GM19240 (cell line): ENCODE results near the gene GPR22.

Source experiments
- DNase-seq: peaks from one replicate; pipeline ENCODE4 v3.0.0; 2011; ENCODE audit warnings: low spot score; ENCODE audit not compliant: insufficient read length

Gene GPR22, protein sequence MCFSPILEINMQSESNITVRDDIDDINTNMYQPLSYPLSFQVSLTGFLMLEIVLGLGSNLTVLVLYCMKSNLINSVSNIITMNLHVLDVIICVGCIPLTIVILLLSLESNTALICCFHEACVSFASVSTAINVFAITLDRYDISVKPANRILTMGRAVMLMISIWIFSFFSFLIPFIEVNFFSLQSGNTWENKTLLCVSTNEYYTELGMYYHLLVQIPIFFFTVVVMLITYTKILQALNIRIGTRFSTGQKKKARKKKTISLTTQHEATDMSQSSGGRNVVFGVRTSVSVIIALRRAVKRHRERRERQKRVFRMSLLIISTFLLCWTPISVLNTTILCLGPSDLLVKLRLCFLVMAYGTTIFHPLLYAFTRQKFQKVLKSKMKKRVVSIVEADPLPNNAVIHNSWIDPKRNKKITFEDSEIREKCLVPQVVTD

DNA sequence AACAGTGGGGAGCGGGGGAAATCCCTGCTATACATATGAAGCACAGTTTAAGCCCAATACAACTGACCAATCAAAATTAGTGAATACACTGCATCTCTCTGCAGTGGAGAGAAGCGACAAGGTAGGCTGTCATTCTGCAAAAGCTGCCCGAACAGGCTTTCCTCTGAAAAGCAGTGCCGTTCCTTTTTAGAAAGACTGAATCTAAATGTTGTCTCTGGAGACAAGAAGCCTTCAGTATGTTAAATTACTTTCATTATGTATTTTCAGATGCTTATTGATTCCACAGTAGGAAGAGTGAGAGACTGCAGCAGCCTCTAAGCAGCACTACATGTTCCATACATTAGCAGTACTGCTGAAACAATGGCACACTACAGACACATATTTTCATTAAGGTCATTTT, at the start of gene GPR22:
TSS of gene GPR22 (plus strand) at position 129 of the 400 bp plus-strand sequence. CDS start 4,004 bp downstream, outside the sequence.
- no peak for DNase-seq

DNA sequence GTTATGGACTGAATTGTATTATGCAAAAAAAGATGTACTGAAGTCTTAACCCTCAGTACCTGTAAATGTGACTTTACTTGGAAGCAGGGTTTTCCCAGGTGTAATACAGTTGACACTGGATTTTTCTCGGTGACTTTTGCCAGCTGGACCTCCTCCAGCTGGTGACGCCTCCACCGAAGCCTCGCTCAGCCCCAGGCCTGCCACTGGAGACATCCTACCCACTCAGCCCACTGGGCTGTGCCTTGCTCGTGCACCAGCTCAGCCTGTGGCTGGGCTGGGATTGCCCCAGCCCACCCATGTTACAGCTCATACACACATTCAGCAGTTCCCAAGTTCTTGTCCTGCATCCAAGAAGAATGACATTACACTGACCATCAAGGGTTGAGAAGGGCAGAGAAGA, 42.4 kb upstream of the GPR22 start:
- DNase-seq, result no peak

- no peak for DNase-seq
Observed at GRCh38 chr7:107428642-107429041, 41.2 kb upstream of the GPR22 start.

- DNase-seq, result no peak
Observed at GRCh38 chr7:107430057-107430456, 39.8 kb upstream of the GPR22 start.

- DNase-seq, result no peak
Observed at GRCh38 chr7:107432261-107432660, 37.6 kb upstream of the GPR22 start.

GRCh38 chr7:107435749-107436148, 34.1 kb upstream of the GPR22 start:
- DNase-seq, result no peak

DNA sequence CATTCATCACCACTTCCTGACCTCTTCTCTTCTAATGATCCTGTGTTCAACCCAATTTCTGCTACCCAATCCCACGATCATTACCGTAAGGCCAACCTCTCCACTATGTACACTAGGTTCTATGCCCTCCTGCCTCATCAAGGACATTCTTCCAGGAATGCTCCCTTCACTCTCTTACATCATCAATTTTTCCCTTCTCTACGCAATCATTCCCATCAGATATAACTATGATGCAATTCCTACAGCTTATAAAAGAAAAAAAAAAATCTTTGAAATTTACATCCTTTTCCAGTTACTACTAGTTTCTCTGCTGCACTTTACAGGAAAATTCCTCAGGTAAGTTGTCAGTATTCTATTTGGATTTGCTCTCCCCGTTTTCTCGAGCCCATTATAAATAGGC, 30.8 kb upstream of the GPR22 start:
- DNase-seq, result no peak

DNA sequence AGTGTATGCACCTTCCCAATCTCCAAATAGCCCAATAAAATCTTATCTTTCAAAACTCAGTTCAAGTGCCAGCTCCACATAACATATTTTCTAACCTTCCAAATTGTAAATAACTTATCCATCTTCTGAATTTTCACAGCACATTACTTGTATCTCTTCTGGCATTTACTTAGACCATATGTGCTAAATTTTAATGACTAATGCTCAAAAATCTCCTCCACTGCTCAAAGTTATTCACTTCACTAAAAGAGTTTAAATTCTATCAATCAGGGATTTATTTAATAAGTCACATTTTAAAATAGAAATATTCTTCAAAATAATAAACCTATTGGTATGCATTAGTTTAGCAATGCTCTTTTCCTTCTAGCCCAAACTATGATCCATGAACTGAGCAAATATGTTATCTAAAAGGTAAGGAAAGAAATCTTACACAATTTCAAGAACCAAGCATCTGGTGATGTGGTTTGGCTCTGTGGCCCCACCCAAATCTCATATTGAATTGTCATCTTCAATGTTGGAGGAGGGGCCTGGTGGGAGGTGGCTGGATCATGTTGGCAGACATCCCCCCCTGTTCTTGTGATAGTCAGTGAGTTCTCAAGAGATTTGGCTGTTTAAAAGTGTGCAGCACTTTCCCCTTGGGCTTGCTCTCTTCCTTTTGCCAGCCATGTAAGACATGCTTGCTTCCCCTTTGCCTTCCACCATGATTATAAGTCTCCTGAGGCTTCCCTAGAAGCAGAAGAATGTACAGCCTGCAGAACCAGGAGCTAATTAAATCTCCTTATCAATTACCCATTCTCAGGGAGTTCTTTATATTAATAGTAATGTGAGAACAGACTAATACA, 28.1 kb upstream of the GPR22 start:
- no peak for DNase-seq

DNA sequence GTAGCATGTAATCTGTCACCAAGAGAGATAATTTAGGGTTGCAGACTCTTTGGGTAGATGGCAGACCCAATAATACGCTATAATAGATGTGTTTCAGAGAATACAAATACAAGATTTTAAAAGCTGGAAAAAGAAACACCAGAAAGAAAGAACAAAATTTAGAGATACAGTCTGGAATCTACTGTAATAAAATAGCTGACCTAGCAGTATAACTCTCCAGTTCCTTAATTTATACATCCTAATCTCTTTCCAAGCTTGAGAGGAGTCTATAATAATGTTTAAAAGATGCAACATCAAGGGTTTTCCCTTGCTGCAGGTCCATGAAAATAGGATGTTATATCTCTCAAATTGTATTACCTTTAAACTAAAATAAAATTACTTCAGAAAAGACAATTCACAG, 27.2 kb upstream of the GPR22 start:
- DNase-seq, result no peak

DNA sequence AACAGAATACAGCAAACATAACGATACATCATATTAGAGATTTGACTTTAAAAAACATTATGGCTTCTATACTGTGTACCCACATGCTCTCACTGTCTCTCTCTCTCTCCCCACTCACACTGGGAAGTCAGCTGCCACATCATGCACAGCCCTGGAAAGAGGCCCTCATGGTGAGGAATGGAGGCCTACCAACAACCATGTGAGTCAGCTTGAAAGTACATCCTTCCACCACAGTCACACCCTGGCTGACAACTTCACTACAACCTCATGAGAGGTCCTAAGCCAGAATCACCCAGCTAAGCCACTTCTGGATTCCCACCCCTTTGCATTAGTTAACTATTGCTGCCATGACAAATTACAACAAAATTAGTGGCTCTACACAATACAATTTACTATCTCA, 23.3 kb upstream of the GPR22 start:
- DNase-seq, result no peak

DNA sequence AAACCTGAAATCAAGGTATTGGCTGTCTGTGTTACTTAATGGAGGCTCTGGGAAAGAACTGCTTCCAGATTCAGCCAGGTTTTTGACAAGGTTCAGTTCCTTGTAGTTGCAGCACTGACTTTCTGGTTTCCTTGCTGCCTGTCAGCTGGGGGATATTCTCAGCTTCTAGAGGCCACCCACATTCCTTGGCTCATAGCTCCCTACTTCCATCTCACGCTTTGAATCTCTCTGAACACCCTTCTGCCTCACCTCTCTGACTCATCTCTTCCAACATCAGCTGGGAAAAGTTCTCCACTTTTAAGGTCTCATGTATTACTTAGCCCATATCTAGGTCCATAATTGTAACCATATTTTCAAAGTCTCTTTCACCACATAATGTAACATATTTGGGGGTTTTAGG, 22.9 kb upstream of the GPR22 start:
- DNase-seq, result no peak

DNA sequence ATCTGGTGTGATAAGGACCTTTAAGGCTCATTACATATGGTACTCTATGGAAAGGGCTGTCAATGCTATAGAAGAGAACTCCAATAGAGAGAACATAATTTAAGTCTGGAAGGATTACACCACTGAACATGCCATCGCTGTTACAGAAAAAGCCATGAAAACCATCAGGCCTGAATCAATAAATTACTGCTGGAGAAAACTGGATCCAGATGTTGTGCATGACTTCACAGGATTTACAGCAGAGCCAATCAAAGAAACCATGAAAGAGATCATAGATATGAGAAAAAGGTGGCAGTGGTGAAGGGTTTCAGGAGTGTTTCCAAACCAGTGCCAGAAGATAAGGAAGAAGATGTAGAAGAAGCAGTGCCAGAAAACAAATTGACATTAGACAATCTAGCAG, 18.9 kb upstream of the GPR22 start:
- no peak for DNase-seq

DNA sequence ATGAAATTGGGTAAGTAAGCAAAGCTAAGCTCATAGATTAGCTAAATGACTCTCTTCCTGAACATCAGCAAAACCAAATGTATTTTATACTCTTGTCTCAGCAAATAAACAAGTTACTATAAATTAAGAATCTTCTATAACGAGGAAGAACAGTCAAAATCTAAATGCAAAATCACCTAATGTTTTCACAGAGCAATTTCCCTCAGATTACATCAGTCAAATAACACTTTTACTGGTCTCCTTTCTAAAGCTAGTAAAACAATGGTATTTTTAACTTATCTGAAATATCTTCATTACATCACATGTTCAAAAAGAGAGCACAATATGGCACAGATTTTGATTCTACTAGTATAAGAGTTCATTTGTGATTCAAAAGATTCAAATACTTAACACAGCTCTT, 16.5 kb upstream of the GPR22 start:
- DNase-seq, result no peak

DNA sequence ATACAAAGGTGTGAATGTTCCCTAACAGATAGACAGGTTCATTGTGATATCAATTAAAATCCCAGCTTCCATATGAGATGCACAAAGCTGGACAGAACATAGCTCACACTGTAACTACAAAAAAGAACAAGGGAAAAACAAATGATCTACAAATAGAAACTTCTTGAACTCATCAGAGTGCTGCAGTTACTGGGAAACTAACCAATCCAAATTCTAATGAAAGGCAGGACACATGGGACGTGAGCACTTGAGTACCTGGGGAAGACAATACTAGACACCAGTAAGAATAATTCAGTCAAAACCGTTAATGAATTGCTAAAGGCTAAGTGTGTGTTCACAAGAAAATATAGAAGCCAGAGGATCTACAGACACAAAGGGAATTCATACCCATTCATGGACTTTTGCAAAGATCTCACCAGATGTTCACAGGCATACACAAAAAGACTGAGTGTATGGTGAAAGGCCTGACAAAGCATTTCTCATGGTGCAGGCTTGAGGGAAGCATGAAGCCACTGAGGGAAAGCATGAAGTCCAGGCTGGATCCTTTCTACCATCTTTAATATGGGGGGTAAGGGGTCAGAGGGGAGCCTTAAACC, 7.8 kb upstream of the GPR22 start:
- DNase-seq, result no peak

- peak; percentile 2 for DNase-seq
Observed at GRCh38 chr7:107463139-107464078, 6.4 kb upstream of the GPR22 start.

DNA sequence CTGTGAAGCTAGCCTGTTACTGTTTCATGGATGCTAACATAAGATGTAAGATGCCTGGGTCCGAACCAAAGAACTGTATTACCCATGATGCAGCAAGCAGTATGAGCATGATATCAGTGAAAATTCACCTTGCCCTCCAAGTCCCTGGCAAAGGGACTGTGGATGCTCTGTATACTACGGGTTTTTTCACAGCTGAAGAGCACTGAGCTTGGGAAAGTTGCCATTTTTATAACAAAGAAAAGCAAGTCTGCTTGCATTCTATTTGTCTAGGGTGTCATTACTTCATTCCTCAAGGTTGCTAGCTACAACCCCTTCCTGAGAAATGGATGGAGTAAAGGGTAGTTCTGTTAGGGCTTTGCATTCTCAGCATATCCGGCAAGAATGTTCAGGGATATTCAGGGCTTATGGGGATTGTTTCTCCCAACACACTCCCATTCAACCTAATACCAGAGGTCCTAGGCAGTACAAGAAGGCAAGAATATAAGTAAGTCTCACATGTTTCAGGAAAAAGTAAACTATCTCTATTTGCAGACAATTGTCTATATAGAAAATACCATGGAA, 5.1 kb upstream of the GPR22 start:
- no peak for DNase-seq

DNA sequence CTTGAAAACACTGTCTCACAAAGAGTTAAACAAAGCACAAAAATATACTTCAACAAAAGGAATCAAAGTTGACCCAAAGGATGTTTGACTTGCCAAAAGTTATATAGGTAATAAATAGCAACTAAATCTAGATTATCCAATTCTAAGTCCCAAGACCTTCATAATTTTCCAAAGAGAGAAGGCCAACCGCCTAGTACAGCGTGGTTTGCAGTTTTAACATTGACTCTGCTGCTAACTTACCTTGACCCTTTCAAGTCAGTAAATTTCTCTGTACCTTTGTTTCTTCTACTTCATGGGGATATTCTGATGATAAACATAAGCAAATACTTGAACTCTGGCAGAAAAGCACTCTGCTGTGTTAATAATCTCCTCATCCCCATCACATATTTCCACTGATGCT, 1.9 kb upstream of the GPR22 start:
- no peak for DNase-seq

DNA sequence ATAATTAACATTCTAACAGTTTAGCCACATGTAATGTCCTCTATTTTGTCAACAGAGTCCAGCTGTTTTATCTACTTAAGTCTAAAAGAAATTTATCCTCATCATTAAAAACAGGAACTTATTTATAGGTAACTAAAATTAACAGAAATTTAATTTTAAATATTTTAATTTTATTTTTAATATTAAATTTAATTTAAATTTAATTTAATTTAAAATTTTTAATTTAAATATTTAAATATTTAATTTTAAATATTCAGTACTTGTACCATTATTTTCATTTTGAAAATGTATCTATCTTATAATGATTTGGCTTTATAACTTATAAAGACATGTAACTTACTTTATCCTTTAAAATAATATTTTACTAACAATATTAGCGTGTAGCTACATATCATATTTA, 1.0 kb upstream of the GPR22 start:
- DNase-seq, result no peak

DNA sequence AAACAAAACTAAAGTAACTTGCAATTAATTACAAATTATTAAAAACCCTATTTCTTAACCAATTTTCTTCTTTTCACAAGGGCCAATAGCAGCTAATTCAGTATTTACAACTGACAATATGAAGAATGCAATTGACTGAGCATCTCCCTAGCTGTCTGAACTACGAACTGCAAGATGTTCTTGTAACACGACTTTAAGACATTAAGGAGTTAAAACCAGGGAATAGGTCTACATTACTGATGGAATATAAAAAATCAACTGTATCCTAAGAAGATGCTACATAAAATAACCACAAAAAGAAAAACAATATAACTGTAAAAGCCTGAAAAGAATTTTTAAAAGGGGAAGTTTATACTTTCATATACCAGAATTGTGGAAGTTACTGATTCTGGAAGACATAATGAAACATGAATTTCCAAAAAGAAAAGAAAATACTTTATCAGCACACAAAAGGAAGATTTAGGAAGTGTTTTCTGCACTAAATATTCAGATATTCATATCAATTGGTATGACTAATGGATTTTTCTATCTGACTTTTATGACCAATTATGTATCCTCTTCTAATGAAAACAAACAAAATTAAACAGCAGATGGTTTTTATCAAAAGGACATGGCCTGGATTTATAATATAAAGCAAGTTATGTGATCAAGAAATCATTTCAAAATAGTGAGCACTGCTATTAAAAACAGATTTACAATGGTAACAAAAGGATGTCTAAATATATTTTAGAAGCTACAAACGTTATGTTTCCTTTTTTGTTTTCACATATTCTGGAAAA, 1.6 kb downstream of the GPR22 start:
- no peak for DNase-seq

DNA sequence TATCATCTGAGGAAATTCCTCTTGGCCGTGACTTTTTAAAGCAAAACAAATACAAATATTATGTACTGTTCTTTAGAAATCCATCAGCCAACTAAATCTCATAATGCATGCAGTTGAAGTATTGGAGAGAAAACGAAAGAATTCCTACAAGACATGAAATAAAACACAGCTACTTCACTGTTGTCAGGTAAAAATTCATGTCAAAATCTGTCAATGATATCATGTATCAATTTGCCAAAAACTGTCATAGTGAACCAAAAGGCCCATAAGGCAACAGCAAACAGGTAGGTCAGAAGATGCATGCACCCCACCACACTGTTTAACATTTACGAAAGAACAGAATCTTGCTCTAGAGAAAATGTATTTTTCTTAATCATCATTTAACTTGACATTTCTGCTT, 2.3 kb downstream of the GPR22 start:
- no peak for DNase-seq
